ENCODE measurements around the gene EPB41L2.

Gene EPB41L2

GRCh38 chr6:131062241-131063027 is 611 bp downstream of the EPB41L2 start:
- DNase-seq (ENCODE audit: low read depth) = peak; percentile 18
- peak overlapping the region; percentile 71 for H3K4me3 ChIP-seq (ENCODE audit: low read length)
- TF ChIP-seq CTCF (IDR thresholded peaks at IDR 0.05; ENCODE audit: insufficient read depth, low read depth, low read length, missing control alignments) = no peak

GRCh38 chr6:131061751-131062119 is 1.3 kb downstream of the EPB41L2 start:
- TF ChIP-seq CTCF (IDR thresholded peaks at IDR 0.05; ENCODE audit: insufficient read depth, low read depth, low read length, missing control alignments) = no peak
- no peak for DNase-seq (ENCODE audit: low read depth)
- H3K4me3 ChIP-seq (ENCODE audit: low read length) = peak overlapping the region; percentile 71

DNA sequence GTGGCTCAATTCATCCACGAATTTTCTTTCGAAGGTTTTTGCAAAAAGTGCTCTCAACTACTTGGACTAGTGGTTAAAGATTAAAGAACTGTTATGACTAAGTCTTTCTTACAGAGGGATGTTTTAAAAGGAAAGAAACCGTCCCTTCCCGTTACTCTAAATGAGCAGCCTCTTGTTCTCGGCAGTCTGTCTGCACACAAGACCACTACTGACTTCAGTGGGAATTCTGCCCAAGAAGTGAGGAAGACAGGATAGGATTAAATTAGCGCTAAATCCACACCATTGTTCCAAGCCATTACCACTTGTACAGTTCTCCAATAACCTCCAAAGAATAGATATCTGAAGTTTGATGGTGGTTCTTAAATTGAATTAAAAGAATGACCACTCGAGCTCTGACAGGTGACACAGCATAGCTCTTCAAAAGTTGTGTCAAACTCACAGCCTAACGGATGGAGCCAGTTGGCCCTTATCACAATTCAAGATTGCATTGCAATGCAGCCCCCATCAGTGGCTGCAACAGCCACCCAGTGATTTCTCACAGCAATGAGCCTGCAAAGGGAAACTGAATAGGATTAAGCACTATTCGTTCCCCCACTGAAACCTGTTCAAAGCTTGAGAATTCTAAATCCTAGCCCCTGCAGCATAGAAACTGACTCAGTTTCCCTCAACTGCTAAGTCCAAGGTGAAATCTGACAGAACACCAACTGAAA is 1.8 kb downstream of the EPB41L2 start:
- H3K4me3 ChIP-seq (ENCODE audit: low read length) = no peak overlapping the region
- TF ChIP-seq CTCF (IDR thresholded peaks at IDR 0.05; ENCODE audit: insufficient read depth, low read depth, low read length, missing control alignments) = no peak
- no peak for DNase-seq (ENCODE audit: low read depth)

DNA sequence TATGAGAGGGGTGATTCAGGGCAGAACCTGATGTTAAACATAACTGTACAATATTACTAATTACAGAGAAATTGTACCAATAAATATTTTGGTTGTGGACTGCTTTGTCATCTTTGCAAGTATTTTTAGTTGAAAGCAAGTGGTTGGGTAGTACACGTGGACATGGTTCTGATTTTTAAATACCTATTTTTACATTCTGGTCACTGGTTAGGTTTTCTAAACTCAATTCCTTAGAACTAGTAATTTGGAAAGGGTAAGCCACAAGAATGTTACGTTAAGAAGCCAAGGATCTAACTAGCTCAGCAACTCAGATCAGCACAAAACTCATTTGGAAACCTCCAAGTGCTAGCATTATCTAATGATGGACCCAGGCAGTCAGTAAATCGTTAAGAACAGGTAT is 2.7 kb downstream of the EPB41L2 start:
- H3K4me3 ChIP-seq (ENCODE audit: low read length) = no peak overlapping the region
- no peak for TF ChIP-seq CTCF (IDR thresholded peaks at IDR 0.05; ENCODE audit: insufficient read depth, low read depth, low read length, missing control alignments)
- no peak for DNase-seq (ENCODE audit: low read depth)

DNA sequence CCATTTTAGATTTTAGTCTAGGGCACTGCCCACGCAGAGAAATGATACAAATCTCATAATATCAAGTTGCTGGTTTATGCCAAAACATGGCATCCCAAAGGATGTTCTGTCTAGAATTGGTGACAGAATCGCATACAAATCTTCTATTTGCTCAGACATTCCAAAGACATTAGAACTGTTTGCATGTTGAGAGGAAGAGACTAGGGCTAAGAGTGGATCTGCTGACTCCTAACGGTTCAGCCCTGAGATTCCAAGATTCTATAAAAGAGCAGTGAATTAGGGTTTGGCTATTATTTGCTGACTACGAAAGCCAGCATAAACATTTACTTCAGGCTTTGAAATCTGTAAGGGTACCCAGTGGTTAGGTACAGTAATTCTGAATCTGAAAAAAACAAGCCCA is 3.6 kb downstream of the EPB41L2 start:
- no peak overlapping the region for H3K4me3 ChIP-seq (ENCODE audit: low read length)
- no peak for TF ChIP-seq CTCF (IDR thresholded peaks at IDR 0.05; ENCODE audit: insufficient read depth, low read depth, low read length, missing control alignments)
- peak; percentile 23 for DNase-seq (ENCODE audit: low read depth)

DNA sequence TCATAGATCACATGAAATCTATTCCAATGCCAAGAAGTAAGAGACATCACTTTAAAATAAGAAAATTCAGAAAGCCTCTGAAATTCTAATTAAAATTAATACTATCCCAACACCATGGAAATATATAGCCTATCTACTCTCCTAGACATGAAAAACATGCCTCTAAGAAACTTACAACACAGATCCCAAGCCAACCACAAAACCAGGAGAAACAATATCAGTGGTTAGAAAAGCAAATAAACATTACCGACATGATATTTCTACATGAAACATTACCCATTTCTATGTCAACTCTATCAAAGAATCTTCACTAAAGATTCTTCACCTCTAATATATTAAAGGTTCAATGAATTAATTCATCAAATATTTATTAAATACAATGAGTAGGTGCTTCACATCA is 4.8 kb downstream of the EPB41L2 start:
- H3K4me3 ChIP-seq (ENCODE audit: low read length) = no peak overlapping the region
- TF ChIP-seq CTCF (IDR thresholded peaks at IDR 0.05; ENCODE audit: insufficient read depth, low read depth, low read length, missing control alignments) = no peak
- no peak for DNase-seq (ENCODE audit: low read depth)

All from epithelial cell of esophagus (primary cell).